GM21786 (cell line): ENCODE measurements around the gene MKLN1.

Experiments
- ATAC-seq: cut with Tn5 transposase; IDR thresholded peaks from one replicate; pipeline ENCODE4 v1.9.1; 2021; ENCODE audit not compliant: unreplicated experiment

MKLN1 gene

DNA sequence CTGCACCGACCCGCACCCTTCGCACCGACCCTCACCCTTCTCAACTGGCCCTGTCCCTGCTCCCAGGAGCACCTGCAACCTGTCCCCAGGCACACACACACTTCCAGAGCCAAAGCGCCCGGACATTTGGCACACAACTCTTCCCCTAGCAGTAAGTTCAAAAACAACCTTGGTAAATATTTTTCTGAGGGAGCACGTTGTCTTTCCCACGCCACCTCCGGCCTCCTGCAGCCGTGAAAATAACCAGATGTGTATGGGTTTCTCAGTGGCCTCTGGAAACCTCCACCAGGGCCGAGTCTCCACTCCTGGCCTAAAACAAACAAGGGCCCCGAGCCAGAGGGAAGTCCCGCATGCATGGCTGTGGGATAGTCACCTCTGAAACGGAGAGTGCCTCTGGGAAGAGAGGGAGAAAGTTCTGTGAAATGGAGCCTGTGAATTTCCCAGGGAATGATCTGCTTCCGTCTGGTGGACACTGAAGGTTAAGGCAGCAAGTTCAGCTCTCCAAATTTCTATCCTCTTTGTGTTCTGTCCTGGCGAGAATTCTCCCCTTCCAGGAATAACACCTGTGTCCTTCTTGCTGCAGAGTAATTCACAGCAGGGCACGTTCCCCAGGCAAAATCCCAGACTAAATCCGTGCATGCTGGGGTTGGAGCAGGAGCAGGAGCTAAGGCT lies 213.0 kb downstream of the MKLN1 start:
- ATAC-seq, result no peak

GRCh38 chr7:131543298-131543697 lies 215.6 kb downstream of the MKLN1 start:
- no peak for ATAC-seq

DNA sequence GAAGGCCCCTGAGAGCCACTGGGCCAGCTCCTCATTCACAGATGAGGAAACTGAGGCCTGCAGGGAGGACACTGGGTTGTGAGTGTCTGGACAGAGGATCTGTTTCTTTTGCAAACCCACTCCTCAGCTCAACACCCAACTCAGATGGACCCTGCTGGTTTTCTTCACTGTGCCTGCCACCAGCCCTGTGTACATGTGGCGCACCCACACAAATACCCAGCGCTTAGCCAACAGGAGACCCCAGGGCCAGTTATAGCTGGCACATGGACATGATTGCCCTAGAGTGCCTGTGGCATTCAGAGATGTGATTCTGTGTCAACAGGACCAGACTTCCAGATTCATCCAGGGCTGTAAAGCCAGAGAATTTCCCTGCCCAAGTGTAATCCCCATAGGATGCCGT lies 216.3 kb downstream of the MKLN1 start:
- ATAC-seq, result no peak

- no peak for ATAC-seq
Measured at GRCh38 chr7:131544449-131545301, 217.0 kb downstream of the MKLN1 start.

DNA sequence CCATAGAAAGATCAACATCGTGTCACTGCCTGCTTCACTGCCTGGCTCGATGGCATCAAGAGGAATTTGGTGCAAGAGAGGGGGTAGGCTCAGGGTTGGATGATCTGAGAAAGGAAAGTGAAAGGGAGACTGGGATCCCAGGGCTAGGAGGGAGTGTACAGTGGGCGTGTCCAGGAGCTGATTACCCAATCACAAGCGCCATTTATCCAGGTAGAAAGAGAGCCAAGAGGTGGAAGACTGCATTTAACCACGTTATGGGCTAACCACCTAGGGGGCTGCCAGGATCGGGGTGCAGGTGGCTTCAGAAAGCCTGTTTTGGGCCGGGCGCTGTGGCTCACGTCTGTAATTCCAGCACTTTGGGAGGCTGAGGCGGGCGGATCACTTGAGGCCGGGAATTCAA lies 218.4 kb downstream of the MKLN1 start:
- no peak for ATAC-seq
